ENCODE results near the gene DPYD.
"Not testable (repeated sequence)": the region's sequence is repeated elsewhere in the genome, so short reads cannot be mapped to it uniquely, and the experiment has no call there.

DPYD gene

GRCh38 chr1:97262842-97263241 is 658.0 kb downstream of the DPYD start:
- no peak for DNase-seq

GRCh38 chr1:97258597-97258996 is 662.2 kb downstream of the DPYD start:
- no peak for DNase-seq

DNA sequence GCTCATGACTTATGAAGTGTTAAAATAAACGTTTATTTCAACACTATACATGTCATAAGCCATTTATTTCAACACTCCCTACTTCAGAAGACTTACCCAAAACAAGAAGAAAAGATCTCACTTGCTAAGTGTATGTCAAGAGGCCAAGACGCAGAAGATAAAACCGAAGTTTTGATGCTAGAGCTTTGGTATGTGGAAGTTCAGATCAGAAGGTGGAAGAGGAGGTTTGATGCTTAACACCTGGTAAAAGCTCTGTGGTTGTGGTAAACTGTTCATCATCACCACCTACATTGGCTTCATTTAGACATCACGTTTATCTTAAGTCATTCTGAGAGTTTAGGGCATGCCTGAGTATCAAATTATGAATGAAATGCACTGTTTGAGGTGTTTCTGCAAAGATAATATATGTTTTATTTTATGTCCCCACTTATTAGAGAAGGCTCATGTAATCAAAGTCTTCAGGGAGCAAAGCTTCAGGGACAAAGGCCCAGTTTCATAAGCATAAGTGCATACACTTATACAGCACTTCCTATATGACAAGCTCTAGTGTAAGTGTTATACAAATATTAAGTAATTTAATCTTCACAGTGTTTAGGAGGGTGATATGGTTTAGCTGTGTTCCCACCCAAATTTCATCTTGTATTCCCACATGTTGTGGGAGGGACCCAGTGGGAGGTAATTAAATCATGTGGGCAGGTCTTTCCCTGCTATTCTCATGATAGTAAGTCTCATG is 665.9 kb downstream of the DPYD start:
- DNase-seq: no peak

DNA sequence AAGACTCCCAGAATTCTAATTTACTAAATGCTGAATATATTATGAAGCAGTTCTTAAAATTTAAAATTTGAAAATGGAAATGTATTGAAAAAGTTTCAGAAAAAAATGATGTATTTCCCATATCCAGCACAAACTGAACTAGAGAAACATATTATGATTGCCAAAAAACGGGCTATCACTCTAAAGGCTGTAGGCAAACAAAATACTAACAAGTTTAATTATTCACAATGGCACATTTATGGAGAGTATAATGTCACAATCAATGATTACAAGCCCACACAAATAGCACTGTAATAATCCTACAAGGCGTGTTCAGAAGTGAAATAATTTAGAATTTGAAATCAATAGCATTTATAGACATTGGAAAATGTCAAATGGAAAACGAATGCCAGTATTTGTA is 667.9 kb downstream of the DPYD start:
- DNase-seq: no peak

- DNase-seq: no peak
Observed at GRCh38 chr1:97252076-97252475, 668.8 kb downstream of the DPYD start.

DNA sequence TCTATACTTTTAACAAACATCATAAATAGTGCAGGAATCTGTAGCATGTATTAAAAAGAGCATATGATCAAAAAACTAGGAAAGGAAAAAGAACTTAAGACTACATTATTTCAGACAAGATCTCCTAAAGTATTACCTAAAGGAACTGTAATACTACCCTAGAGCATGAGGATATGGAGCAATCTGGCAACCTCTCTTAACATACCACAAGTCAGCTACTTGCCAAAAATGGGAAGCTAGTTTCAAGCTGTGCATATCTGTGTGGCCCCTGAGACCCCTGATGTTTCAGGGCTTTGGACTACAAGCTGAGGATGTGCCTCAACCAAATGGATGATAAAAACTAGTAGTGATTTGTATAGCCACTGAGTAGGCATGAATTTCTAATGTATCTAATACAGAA is 673.6 kb downstream of the DPYD start:
- no peak for DNase-seq

- DNase-seq: no peak
Observed at GRCh38 chr1:97245682-97246081, 675.2 kb downstream of the DPYD start.

DNA sequence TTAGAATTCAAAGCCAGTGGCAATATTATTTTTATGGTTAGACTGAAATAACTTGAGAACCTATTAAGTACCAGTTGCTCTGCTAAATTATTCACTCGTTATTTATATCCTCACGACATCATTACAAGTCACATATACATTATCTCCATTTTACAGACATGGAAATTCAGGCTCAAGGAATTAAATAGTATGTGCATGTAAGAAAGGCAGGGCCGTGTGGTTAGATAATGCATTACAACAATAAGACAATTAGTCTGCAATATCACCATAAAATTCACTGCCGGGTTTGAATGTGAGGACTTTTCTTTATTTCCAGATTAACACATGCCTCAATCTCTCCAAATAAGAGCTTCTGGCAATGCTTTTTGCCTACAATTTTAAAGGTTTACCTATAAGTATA is 675.8 kb downstream of the DPYD start:
- DNase-seq: no peak

GRCh38 chr1:97243973-97244560 is 676.8 kb downstream of the DPYD start:
- DNase-seq: no peak

- no peak for DNase-seq
Observed at GRCh38 chr1:97238816-97239215, 682.0 kb downstream of the DPYD start.

DNA sequence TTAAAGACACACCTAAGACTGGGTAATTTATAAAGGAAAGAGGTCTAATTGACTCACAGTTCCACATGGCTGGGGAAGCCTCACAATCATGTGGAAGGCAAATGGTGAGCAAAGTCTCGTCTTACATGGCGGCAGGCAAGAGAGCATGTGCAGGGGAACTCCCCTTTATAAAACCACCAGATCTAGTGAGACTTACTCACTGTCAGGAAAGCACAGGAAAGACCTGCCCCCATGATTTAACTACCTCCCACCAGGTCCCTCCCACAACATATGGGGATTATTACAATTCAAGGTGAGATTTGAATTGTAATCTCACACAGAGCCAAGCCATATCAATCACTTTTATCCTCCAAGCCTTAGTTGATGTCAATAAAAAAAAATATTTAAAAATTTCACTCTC is 689.5 kb downstream of the DPYD start:
- not testable (repeated sequence) for DNase-seq

DNA sequence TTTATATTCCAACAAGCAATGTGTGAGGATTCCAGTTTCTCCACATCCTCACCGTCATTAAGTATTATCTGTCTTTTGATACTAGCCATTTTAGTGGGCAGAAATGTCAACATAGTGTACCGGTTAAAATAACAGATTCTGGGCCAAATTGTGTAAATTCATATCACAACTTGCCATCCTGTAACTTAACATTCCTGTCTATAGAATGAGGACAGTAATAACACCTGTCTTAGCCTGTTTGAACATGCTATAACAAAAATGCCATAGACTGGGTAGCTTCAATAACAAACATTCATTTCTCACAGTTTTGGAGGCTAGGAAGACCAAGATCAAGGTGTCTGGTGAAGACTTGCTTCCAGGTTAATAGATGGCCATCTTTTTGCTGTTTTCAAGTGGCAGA is 708.2 kb downstream of the DPYD start:
- no peak for DNase-seq

DNA sequence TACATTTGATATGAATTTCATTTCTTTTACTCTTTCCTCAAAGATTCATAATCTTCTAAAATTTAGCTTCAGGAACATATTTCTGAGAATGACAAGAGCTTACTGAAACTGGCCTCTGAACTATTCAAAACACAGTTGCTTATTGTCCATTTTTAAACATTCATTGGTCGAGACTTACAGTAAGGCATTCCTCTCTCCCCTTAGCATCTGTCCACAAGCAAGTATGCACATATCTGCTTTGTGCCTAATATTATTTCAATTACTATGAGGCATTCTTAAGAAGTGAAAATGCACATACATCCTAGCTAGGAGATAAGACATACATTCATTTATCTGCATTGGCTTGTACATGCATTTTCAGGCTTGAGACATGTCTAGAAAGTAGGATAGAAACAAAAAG is 710.5 kb downstream of the DPYD start:
- no peak for DNase-seq

DNA sequence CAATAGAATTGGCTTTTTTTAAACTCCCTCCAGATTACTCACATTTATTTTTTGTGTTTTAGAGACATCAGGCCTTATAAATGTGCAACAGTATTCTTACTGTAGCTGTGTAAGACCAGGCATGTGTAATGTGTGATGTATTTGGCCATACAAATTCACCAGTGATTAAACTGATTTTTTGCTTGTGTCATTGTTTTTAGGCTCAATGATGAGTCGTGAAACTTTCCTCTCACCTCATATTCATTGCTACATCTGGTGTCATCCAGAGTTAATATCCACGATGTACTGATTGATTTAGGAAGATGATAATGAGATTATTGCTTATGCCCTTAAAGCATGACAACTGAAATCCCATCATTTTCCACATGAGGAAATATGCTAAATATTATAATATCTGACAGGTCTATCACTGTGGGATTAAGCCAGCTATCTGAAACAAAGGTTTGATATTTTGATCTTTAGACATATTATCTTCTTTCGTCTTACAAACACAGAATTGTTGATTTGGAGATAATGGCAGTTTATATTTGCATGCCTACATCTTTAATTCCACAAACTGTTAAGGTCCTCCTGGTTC is 711.4 kb downstream of the DPYD start:
- no peak for DNase-seq

GRCh38 chr1:97207868-97208267 is 713.0 kb downstream of the DPYD start:
- no peak for DNase-seq

DNA sequence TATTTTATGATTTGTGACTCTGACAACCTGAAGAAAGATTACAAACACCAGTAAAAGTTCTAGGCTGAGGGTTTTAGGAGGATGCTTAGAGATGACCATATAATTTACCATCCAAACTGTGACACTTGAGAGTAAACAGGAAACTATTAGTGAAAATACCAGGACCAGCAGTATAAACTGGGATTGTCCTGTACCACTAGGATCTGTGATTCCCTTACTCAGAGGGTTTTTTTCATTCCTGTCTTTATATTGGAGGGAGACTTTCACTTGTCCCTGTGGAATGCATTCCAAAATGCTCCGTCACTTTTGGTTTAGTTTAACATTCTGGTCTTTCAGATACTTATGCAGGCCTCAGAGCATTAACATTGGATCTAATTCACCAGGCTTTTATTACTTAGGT is 716.4 kb downstream of the DPYD start:
- no peak for DNase-seq

DNA sequence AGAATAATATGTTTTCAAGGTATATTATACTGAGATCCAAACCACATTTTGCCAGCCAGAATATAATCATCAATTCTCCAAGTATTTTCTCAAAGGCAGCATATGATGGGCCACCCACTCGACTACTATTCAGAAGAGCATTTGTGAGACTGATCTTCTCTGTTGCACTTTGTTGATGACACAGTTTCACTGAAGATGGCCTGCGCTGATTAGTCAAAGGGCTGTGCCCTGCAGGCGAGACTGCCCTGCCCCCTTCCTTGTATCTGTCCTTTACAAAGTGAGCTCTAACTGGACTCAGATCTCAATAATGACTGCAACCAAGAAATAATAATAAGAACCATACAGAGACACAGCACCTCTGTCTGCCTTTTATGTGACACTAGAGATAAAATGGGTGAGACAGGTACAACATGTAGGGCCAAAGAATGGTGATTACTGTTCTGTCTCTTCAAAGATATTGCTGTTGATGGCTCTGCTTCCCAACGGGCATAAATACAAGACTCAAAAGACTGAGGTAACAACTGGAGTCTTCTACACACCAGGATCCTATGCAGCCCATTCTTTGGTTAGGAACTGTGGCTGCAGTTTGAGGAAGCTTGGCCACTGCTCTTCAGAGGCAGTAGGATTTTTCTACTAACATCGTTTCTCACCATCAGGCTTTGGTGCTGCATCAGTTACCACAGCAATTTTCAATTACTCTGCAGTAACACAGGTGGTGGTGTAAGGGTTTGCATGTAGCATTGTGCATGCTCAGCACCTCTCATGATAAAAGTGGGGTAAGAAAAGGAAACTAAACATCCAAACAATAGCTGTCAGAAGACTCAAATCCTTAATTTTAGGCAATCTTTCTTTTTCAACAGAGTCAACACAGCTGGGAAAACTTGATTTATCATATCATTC is 718.1 kb downstream of the DPYD start:
- no peak for DNase-seq

GRCh38 chr1:97201641-97202040 is 719.2 kb downstream of the DPYD start:
- no peak for DNase-seq

DNA sequence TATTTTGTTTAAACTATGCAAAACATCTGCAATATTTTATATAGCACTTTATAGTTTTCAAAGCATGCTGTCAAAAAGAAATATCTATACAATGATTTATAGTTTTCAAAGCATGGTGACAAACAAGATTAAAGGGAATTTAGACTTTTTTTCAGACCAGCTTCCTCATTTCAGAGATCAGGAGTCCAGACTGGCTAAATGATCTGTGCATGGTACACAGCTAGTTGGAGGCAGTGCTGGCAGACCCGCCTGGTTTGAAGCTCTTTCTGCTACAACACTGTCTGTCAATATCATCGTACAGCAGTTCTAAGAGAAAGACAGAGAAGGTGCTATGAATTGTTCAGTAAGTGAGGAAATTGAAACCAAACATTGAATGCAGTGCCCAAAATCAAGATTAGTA is 720.2 kb downstream of the DPYD start:
- DNase-seq: peak in 1 of 2 donors; percentile 39

- DNase-seq: no peak
Observed at GRCh38 chr1:97196825-97197516, 723.9 kb downstream of the DPYD start.

GRCh38 chr1:97192872-97193572 is 727.8 kb downstream of the DPYD start:
- no peak for DNase-seq

DNA sequence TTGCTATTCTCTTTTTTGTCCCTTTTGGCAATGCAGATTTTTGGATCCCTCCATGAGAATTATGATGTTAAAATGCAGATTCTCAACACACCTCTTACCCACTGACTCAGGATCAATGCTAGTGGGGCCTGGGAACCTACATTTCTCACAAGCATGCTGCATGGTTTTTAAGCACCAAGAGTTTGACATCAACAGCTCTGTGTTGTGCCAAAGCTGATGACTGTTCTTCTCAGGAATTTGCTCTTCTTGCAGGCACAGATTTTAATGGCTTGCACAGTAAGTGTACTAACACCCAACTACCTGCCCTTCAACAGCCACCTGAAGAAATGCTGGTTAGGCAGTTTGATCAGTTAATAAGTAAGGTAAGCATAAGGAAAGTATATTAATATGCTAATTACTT is 730.5 kb downstream of the DPYD start:
- DNase-seq: no peak

Measured in bone marrow (tissue), 2 donors.